K562 (cell line): Measurements from ENCODE around the gene PON3.

Experiments used
- ARNT ChIP-seq, 2 experiments: fragments of 450-650 bp; IDR thresholded peaks; 2 replicates each; pipeline ENCODE4 v1.6.1; 2016; ENCODE audit warnings: mild to moderate bottlenecking in 1 of 2
- HMGXB4 ChIP-seq: sonication (generic); formaldehyde crosslinking; IDR thresholded peaks from 2 replicates; pipeline ENCODE4 v1.8.1; 2023; ENCODE audit warnings: mild to moderate bottlenecking, missing genetic modification reagents
- RFX5 ChIP-seq: IDR thresholded peaks from 2 replicates; pipeline ENCODE4 v1.6.1; 2011; ENCODE audit warnings: low read depth, mild to moderate bottlenecking, improper control_type of control experiment, low read length
- SP2 ChIP-seq: IDR thresholded peaks from 2 replicates; pipeline ENCODE4 v1.6.1; 2011; ENCODE audit warnings: mild to moderate bottlenecking, low read depth, low read length, moderate library complexity; ENCODE audit not compliant: poor library complexity, severe bottlenecking; ENCODE audit errors: extremely low read depth

- no peak for TF ChIP-seq SP2
- TF ChIP-seq HMGXB4: no peak
- no peak for TF ChIP-seq RFX5
- TF ChIP-seq ARNT (IDR thresholded peaks at IDR 0.05): no peak
Measured at GRCh38 chr7:95405800-95406199, 9.6 kb upstream of the PON3 start.
